ENCODE measurements around the gene HECTD2. TPM values are rescaled to one million over a fixed set of nuclear protein-coding genes. Genes with fewer than 3 reads are reported as not detected.
"Not testable (repeated sequence)": the region's sequence is repeated elsewhere in the genome, so short reads cannot be mapped to it uniquely, and the experiment has no call there.

HECTD2 gene
- total RNA-seq, 1 experiment from 2014 or later, result 3.7 TPM

GRCh38 chr10:91536733-91537132 is 126.6 kb downstream of the HECTD2 start:
- DNase-seq (ENCODE audit: low spot score), result no peak

DNA sequence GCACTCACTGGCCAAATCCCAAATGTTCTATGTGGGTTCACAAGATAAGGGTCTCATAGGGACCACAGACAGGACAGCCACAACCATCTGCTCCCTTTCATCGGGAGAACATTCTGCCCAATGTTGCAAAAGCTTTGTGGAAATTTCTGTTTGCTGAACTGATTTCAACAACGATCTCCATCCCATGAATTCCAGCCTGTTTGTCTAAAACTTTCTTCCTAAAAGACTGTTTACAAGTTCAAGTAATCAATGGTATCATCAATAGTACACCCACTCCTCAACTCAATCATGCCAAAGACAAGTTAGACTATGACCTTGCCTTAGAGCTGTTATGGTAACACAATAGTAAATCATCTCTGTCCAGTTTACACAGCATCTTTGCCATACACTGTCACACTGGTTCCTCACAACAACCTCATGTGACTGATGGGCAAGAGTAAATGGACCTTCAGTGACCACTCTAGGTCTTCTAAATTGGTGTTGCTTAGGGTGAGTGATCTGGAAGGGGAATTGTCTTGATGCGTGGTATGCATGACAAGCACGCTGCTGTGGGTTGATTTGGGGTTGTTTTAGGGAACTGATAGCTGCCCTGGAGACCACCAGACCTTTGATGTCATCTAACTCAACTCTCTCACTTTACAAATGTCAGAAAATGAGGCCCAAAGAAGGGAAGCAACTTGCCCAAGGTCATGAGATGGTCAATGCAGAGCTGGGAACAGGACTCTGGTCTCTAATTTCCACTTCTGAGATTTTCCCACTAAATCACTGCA is 127.7 kb downstream of the HECTD2 start:
- DNase-seq (ENCODE audit: low spot score), result no peak

- DNase-seq (ENCODE audit: low spot score), result no peak
These were observed 129.8 kb downstream of the HECTD2 start for GRCh38 chr10:91539930-91540329.

GRCh38 chr10:91540733-91541132 is 130.6 kb downstream of the HECTD2 start:
- DNase-seq (ENCODE audit: low spot score), result no peak

- DNase-seq (ENCODE audit: low spot score), result no peak
These were observed 131.3 kb downstream of the HECTD2 start for GRCh38 chr10:91541481-91541880.

DNA sequence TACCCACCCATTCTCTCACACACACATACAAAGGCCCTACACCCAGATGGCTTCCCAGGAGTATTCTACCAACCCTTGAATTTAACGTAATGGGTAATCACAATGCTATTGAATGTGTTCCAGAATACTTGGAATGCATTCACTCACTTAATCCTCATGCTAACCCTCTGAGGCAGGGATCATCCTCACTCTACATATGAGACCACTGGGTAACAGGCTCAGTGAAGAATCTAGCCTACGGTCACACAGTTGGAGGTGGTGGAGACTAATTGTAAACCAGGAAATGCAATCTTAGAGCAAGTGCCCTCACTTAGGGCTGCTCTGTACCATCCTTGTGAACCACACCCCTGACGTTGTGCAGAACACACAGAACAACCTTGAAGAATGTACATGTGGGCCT is 135.2 kb downstream of the HECTD2 start:
- DNase-seq (ENCODE audit: low spot score), result no peak

DNA sequence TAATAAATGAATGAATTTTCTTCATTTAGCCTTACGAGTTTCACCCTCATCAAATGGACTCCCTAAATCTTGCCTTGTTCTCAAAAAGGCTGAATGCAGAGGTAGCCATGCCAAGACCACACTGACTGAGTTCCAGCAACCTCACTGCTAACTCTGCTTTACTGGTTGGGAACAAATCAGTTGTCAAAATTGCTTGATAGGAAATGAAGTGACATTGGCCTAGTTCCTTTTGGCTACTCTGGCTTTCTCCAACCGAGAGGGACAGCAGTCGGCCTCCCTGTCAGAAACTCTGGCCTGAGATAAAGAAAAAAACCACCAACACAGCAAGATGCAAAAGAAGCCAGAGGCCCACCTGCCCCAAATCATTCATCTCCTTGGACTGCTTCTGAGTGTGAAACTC is 135.7 kb downstream of the HECTD2 start:
- DNase-seq (ENCODE audit: low spot score), result no peak

DNA sequence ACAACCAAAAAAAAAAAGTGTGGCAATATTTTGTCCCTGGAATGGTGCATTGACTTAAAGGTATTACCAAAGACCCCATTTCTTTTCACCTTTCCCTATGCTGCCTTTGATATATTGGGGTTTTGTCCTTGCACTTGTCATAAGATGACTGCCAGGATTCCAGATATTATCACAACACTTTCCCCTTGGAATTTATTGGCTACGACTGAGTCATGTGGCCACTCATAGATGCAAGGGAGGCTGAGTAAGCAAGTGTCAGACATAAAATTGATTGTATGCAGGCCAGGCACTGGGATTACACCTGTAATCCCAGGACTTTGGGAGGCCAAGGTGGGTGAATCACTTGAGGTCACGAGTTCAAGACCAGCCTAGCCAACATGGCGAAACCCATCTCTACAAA is 139.1 kb downstream of the HECTD2 start:
- DNase-seq (ENCODE audit: low spot score), result no peak

DNA sequence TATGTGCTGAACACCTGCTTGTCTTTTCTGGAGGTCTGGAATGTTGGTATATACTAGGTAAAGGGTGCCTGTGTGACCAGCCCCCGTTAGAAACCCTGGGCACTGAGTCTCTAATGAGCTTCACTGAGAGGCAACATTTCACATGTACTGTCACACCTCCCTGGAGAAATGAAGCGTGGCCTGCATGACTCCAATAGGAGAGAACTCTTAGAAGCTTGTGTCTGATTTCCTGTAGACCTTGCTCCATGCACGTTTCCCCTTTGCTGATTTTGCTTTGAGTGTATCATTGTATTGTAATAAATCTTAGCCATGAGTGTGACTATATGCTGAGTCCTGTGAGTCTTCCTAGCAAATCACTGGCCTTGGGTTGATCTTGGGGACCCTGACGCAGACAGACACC is 139.9 kb downstream of the HECTD2 start:
- no peak for DNase-seq (ENCODE audit: low spot score)

DNA sequence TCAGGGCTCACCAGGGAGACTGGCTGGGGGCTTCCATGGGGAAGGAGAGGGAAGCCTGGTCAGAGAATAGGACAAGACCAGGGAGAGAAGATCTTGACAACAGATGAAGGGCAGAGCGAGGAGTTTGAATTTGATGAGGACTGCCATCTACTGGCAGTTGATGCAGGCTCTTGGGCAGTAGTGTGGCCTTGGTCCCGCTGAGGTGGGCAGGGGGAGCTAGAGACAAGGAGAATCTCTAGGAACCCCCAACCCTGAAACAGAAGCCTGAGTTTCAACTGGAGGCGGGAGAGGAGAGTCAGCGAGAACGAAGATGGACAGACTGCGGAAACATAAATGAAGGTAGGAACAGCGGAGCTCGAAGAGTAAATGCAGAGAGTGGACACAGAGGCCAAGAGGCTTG is 141.7 kb downstream of the HECTD2 start:
- peak; percentile 64 for DNase-seq (ENCODE audit: low spot score)

- peak; percentile 40 for DNase-seq (ENCODE audit: low spot score)
These were observed 142.3 kb downstream of the HECTD2 start for GRCh38 chr10:91552274-91553095.

- DNase-seq (ENCODE audit: low spot score), result no peak
These were observed 145.3 kb downstream of the HECTD2 start for GRCh38 chr10:91555455-91555854.

- DNase-seq (ENCODE audit: low spot score), result peak; percentile 83
These were observed 146.8 kb downstream of the HECTD2 start for GRCh38 chr10:91556691-91557566.

DNA sequence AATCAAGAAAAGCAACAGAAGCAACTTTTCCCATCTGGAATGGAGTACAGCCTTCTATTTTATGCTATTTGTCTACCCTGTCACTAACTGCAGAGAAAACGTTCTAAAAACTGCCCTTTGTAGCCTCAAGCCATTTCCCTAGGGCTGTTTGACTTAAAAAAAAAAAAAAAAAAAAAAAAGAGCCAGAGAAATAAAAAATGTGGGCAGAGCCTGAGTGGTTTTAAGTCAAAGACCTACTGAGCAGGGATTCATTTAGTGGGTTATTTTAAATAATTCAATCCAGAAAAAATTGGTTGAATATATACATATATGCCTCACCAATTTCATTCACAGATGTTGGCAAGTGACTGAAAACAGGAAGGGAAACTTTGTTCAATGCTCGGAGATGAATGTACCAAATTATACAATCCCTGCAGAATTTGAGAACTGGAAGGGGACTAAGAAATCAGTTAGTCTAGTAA is 147.5 kb downstream of the HECTD2 start:
- DNase-seq (ENCODE audit: low spot score), result no peak

- no peak for DNase-seq (ENCODE audit: low spot score)
These were observed 148.3 kb downstream of the HECTD2 start for GRCh38 chr10:91558473-91558872.

DNA sequence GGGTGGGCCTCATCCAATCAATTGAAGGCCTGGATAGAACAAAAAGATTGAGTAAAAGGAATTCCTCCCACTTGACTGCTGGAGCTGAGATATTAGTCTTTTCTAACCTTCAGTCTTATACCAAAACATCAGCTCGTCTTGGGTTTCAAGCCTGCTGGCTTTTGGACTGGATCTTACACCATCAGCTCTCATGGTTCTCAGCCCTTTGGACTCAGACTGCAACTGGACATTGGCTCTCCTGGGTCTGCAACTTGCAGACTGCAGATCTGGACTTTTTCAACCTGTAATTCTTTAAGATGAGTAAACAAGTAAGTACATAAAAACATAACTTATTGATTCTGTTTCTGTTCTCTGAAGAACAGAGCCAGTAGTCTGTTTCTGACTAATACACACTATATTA is 149.0 kb downstream of the HECTD2 start:
- no peak for DNase-seq (ENCODE audit: low spot score)

DNA sequence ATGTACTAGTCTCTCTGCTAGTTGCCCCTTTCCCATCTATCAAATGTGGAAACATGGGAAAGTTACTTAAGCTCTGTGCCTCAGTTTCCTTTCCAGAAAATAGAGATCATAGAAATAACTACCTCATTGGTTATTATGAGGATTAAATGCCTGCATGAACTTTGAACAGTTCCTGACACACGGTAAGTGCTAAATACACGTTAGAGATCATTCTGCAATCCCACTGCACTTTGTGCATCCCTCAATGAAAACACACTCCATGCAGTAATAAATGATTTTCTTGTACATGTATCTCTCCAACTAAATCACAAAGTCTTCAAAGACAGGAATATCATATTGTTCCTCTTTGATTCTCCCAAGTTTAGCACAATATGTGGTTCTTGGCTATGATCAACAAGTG is 149.6 kb downstream of the HECTD2 start:
- DNase-seq (ENCODE audit: low spot score), result no peak

GRCh38 chr10:91560827-91561226 is 150.7 kb downstream of the HECTD2 start:
- DNase-seq (ENCODE audit: low spot score), result not testable (repeated sequence)

- DNase-seq (ENCODE audit: low spot score), result no peak
These were observed 152.9 kb downstream of the HECTD2 start for GRCh38 chr10:91562839-91563581.

- DNase-seq (ENCODE audit: low spot score), result no peak
These were observed 153.9 kb downstream of the HECTD2 start for GRCh38 chr10:91564026-91564425.

Measured in HT-29 (cell line).